GM18867 (cell line): ENCODE measurements around the gene KCNIP4.

Source experiments
- ATAC-seq: cut with Tn5 transposase; IDR thresholded peaks from one replicate; pipeline ENCODE4 v1.9.1; 2021; ENCODE audit warnings: mild to moderate bottlenecking, moderate library complexity; ENCODE audit not compliant: unreplicated experiment

Gene KCNIP4

GRCh38 chr4:20895208-20895607 is 1053.4 kb downstream of the KCNIP4 start:
- no peak for ATAC-seq

GRCh38 chr4:20890761-20891160 is 1057.8 kb downstream of the KCNIP4 start:
- ATAC-seq: no peak

- no peak for ATAC-seq
These were observed 1058.7 kb downstream of the KCNIP4 start for GRCh38 chr4:20889901-20890300.

- ATAC-seq: no peak
These were observed 1064.9 kb downstream of the KCNIP4 start for GRCh38 chr4:20883677-20884076.

GRCh38 chr4:20883231-20883630 is 1065.3 kb downstream of the KCNIP4 start:
- ATAC-seq: no peak

GRCh38 chr4:20882500-20882899 is 1066.1 kb downstream of the KCNIP4 start:
- ATAC-seq: no peak

GRCh38 chr4:20881658-20882057 is 1066.9 kb downstream of the KCNIP4 start:
- no peak for ATAC-seq

- ATAC-seq: no peak
These were observed 1069.8 kb downstream of the KCNIP4 start for GRCh38 chr4:20878806-20879205.

- ATAC-seq: no peak
These were observed 1078.1 kb downstream of the KCNIP4 start for GRCh38 chr4:20870436-20870835.

- ATAC-seq: no peak
These were observed 1080.5 kb downstream of the KCNIP4 start for GRCh38 chr4:20868108-20868507.

GRCh38 chr4:20860878-20861277 is 1087.7 kb downstream of the KCNIP4 start:
- no peak for ATAC-seq

GRCh38 chr4:20859097-20859781 is 1089.3 kb downstream of the KCNIP4 start:
- ATAC-seq: no peak

GRCh38 chr4:20857081-20857480 is 1091.5 kb downstream of the KCNIP4 start:
- no peak for ATAC-seq

- no peak for ATAC-seq
These were observed 1101.3 kb downstream of the KCNIP4 start for GRCh38 chr4:20847124-20847747.

GRCh38 chr4:20844311-20844710 is 1104.3 kb downstream of the KCNIP4 start:
- no peak for ATAC-seq

GRCh38 chr4:20840648-20841190 is 1107.9 kb downstream of the KCNIP4 start:
- no peak for ATAC-seq

- ATAC-seq: no peak
These were observed 1108.6 kb downstream of the KCNIP4 start for GRCh38 chr4:20839957-20840356.

GRCh38 chr4:20838476-20838875 is 1110.1 kb downstream of the KCNIP4 start:
- ATAC-seq: no peak

GRCh38 chr4:20832826-20833225 is 1115.7 kb downstream of the KCNIP4 start:
- no peak for ATAC-seq

- no peak for ATAC-seq
These were observed 1116.8 kb downstream of the KCNIP4 start for GRCh38 chr4:20831746-20832145.

- ATAC-seq: no peak
These were observed 1118.8 kb downstream of the KCNIP4 start for GRCh38 chr4:20829617-20830357.

GRCh38 chr4:20825505-20825904 is 1123.1 kb downstream of the KCNIP4 start:
- no peak for ATAC-seq
